HepG2 (cell line): ENCODE results near the gene KIF6. TPM values are rescaled to one million over a fixed set of nuclear protein-coding genes. Genes with fewer than 3 reads are reported as not detected.

ENCODE experiments used
- ATAC-seq: fragments of 200-7000 bp; cut with Tn5 transposase; 3 replicates; pipeline ENCODE4 v1.9.1; 2020; ENCODE audit warnings: mild to moderate bottlenecking, moderate library complexity
- BruUV-seq: library from RNA; stranded (reverse); fragments of 400-500 nt; replicated peaks from 2 replicates; lab custom pipeline; 2021; lab: Mats Ljungman, UMichigan
- CTCF ChIA-PET: fragments of 300-600 bp; formaldehyde crosslinking; extraction: SDS; loops from one replicate; lab custom pipeline; 2021; ENCODE audit warnings: low total read pairs, inconsistent platforms, low intra/inter-chr PET ratio; lab: Yijun Ruan, JAX
- POLR2A ChIA-PET: fragments of 350-600 bp; sonication (Branson Sonifier 250); formaldehyde crosslinking; loops from one replicate; lab custom pipeline; 2020; ENCODE audit warnings: antibody characterized with exemption, inconsistent platforms; lab: Yijun Ruan, JAX
- DNase-seq: peaks from one replicate; pipeline ENCODE4 v3.0.0-alpha.2; 2015; ENCODE audit warnings: low spot score
- FAIRE-seq: peaks from 3 replicates; lab custom pipeline; 2011; peaks lifted over from hg19 to GRCh38; lab: Jason Lieb, UNC
- H2AFZ ChIP-seq: one replicate; pipeline ENCODE4 v1.6.1; 2011; ENCODE audit warnings: low read length, inconsistent platforms
- H3K27ac ChIP-seq: fragments of 300-600 bp; 3 replicates; pipeline ENCODE4 v1.8.0; 2011; ENCODE audit warnings: mixed run types, mild to moderate bottlenecking, mixed read lengths, low read length, inconsistent platforms; ENCODE audit not compliant: insufficient read depth; ENCODE audit errors: extremely low read length
- H3K27me3 ChIP-seq, 2 experiments: fragments of 200-600 bp in 1 of 2; 2 replicates in 1 of 2; 3 replicates in 1 of 2; pipeline versions ENCODE4 v1.6.0 to v1.8.0; 2011; ENCODE audit warnings: low read length in 2 of 2, mild to moderate bottlenecking in 2 of 2, moderate library complexity in 2 of 2, inconsistent platforms in 1 of 2; ENCODE audit not compliant: insufficient read depth in 2 of 2, control insufficient read depth in 1 of 2
- H3K36me3 ChIP-seq, 2 experiments: fragments of 200-600 bp in 1 of 2; replicated peaks in 1 of 2; 2 replicates in 1 of 2; 3 replicates in 1 of 2; pipeline versions ENCODE4 v1.5.1 to v1.8.0; 2011; ENCODE audit warnings: low read length in 2 of 2, inconsistent platforms in 1 of 2; ENCODE audit not compliant: insufficient read depth in 2 of 2, control insufficient read depth in 1 of 2
- H3K4me1 ChIP-seq: 2 replicates; pipeline ENCODE4 v1.5.1; 2012; ENCODE audit warnings: low read length, inconsistent platforms; ENCODE audit not compliant: insufficient read depth
- H3K4me2 ChIP-seq: 2 replicates; pipeline ENCODE4 v1.6.0; 2011; ENCODE audit warnings: low read depth, low read length, inconsistent platforms
- H3K4me3 ChIP-seq, 3 experiments: fragments of 200-600 bp in 1 of 3; sonication (generic), shearing (Covaris generic) in 1 of 3; replicated peaks in 1 of 3; 2 replicates each; pipeline ENCODE4 v1.5.1; 2011 to 2016; ENCODE audit warnings: low read length in 3 of 3, inconsistent platforms in 2 of 3, low read depth in 2 of 3, mild to moderate bottlenecking in 2 of 3, control low read depth in 1 of 3, mixed read lengths in 1 of 3; ENCODE audit not compliant: insufficient read depth in 1 of 3
- H3K79me2 ChIP-seq: one replicate; pipeline ENCODE4 v1.6.1; 2011; ENCODE audit warnings: low read length, inconsistent platforms; ENCODE audit not compliant: insufficient read depth
- H3K9ac ChIP-seq: 2 replicates; pipeline ENCODE4 v1.6.0; 2011; ENCODE audit warnings: mild to moderate bottlenecking, low read depth, low read length, inconsistent platforms; ENCODE audit not compliant: insufficient read depth
- H3K9me3 ChIP-seq: 2 replicates; pipeline ENCODE4 v1.5.1; 2012; ENCODE audit warnings: mild to moderate bottlenecking, low read length
- H4K20me1 ChIP-seq: 2 replicates; pipeline ENCODE4 v1.6.0; 2011; ENCODE audit warnings: inconsistent platforms, mild to moderate bottlenecking, low read length, moderate library complexity; ENCODE audit not compliant: insufficient read depth
- HOXA7 ChIP-seq: sonication (generic); formaldehyde crosslinking; IDR thresholded peaks from 2 replicates; pipeline ENCODE4 v1.8.1; 2022; ENCODE audit warnings: mild to moderate bottlenecking, missing genetic modification reagents, moderate library complexity
- SOX6 ChIP-seq, 2 experiments: fragments of 450-650 bp in 1 of 2; sonication (generic) in 1 of 2; formaldehyde crosslinking in 1 of 2; IDR thresholded peaks; 2 replicates each; pipeline versions ENCODE4 v1.4.0 to v1.6.1; 2017 to 2020; ENCODE audit warnings: antibody characterized with exemption in 1 of 2, mild to moderate bottlenecking in 1 of 2, missing genetic modification reagents in 1 of 2
- ZNF101 ChIP-seq: sonication (generic); formaldehyde crosslinking; IDR thresholded peaks from 2 replicates; pipeline ENCODE4 v1.4.0; 2020; ENCODE audit warnings: mild to moderate bottlenecking, low read depth, missing genetic modification reagents, borderline replicate concordance
- ZNF24 ChIP-seq: fragments of 450-650 bp; IDR thresholded peaks from 2 replicates; pipeline ENCODE4 v1.6.1; 2017; ENCODE audit warnings: antibody characterized with exemption, mild to moderate bottlenecking
- ZNF350 ChIP-seq: sonication (generic); formaldehyde crosslinking; IDR thresholded peaks from 2 replicates; pipeline ENCODE4 v1.4.0; 2020; ENCODE audit warnings: mild to moderate bottlenecking, low read depth, missing genetic modification reagents, borderline replicate concordance
- ZNF367 ChIP-seq: sonication (generic); formaldehyde crosslinking; IDR thresholded peaks from 2 replicates; pipeline ENCODE4 v1.4.0; 2020; ENCODE audit warnings: missing genetic modification reagents, borderline replicate concordance
- WGBS: methylation state at CpG from one replicate; pipeline ENCODE4 v1.1.6; 2017; ENCODE audit warnings: low lambda C conversion rate; 5-methylcytosine and 5-hydroxymethylcytosine counted together
- in situ Hi-C: cut with HindIII; loops from 2 replicates; pipeline ENCODE4 v1.10.0; 2017; ENCODE audit warnings: low pct_unique_long_range_greater_than_20kb; ENCODE audit not compliant: extremely low pct_ligation_motif_present
- intact Hi-C: fragments of 100-400 bp; cut with micrococcal nuclease; formaldehyde crosslinking; loops from one replicate; pipeline ENCODE4 v1.10.0; 2022; ENCODE audit not compliant: unreplicated experiment
- polyA plus RNA-seq, 8 experiments: library from polyadenylated mRNA; depleted of rRNA in 3 of 8; stranded (reverse) in 7 of 8; unstranded in 1 of 8; fragments of >200 nt; fragmentation: Illumina TruSeq in 4 of 8; extraction: Trizol in 4 of 8; gene quantifications; 2 replicates each; pipeline versions ENCODE4 v1.2.1 to v1.2.3, GENCODE V29; 2011 to 2016; ENCODE audit warnings: low read depth in 4 of 8, missing spikeins in 1 of 8, mixed read lengths in 1 of 8; ENCODE audit not compliant: insufficient read depth in 1 of 8
- total RNA-seq, 5 experiments: library from RNA; depleted of rRNA; stranded (reverse); fragments of >200 nt; fragmentation: Illumina TruSeq; extraction: Trizol; gene quantifications; 2 replicates each; pipeline ENCODE4 v1.2.3, GENCODE V29; 2016; ENCODE audit warnings: low read depth in 1 of 5
- TF ChIP-seq, protein P1 (sequence below): sonication (generic); formaldehyde crosslinking; IDR thresholded peaks from 2 replicates; pipeline ENCODE4 v1.4.0; 2020; ENCODE audit warnings: missing genetic modification reagents
- TF ChIP-seq, protein P2 (sequence below): IDR thresholded peaks from 2 replicates; pipeline ENCODE4 v1.6.1; 2018; ENCODE audit warnings: missing genetic modification reagents, mild to moderate bottlenecking, missing compliant biosample characterization
- TF ChIP-seq, protein P3 (sequence below): sonication (generic); formaldehyde crosslinking; IDR thresholded peaks from 2 replicates; pipeline ENCODE4 v1.4.0; 2020; ENCODE audit warnings: missing genetic modification reagents, mild to moderate bottlenecking, borderline replicate concordance
- TF ChIP-seq, protein P4 (sequence below): sonication (generic); formaldehyde crosslinking; IDR thresholded peaks from 2 replicates; pipeline ENCODE4 v1.4.0; 2020; ENCODE audit warnings: missing genetic modification reagents

KIF6 gene
- total and polyA plus RNA-seq, 2 of the 13 experiments (the other 11 are each of a cell fraction or from before 2014, with no cell fraction given): 0.04 to 0.27 TPM

DNA sequence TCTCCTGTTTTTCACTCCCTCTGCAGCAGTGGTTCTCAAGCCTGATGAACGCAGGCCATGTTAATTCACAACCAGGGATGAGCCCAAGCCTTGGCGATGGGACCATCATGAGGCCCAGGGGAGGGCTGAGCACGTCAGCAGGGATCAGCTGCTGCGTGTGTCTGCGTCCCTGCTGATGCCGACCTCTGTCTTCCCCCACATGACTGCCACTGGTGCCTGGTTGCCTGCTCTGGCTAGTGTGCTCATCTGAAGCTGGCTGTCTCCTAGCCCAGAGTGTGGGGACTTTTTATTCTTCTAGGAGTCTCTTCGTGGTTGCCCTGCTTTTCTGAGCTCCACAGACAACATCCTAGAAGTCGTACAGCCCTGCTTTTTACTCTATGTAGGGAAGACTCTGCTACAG is 361.9 kb downstream of the KIF6 start (continued):
- TF ChIP-seq ZNF367: no peak
- no peak for TF ChIP-seq HOXA7 (CRISPR knock-in tag)
- TF ChIP-seq ZNF350 (CRISPR knock-in tag): no peak
- TF ChIP-seq, protein P1, sequence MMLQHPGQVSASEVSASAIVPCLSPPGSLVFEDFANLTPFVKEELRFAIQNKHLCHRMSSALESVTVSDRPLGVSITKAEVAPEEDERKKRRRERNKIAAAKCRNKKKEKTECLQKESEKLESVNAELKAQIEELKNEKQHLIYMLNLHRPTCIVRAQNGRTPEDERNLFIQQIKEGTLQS (CRISPR knock-in tag): no peak

DNA sequence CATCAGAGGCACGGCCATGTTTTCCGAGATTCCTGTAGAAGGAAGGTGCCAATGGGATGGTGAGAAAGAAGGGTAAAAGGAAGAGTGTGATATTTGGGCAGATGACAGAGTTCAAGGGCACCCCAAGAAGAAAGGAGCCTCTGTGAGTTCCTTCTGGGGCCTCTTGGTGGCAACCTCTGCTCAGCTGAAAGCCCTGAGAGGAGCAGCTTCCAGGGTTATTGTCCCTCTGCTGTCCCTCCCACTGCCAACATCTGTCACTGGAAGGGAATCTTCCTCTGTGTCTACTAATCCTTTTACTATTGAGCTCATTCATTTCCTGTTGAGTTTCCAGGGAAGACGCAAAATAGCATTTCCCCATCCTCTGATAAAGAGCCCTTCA is 362.7 kb downstream of the KIF6 start:
- no peak overlapping the region for H3K9ac ChIP-seq
- FAIRE-seq (no peak), ATAC-seq (peak; percentile 46), DNase-seq (no peak)
- no peak overlapping the region for H2AFZ ChIP-seq
- H3K4me3 ChIP-seq: no peak overlapping the region
- no TSS peak for BruUV-seq
- H3K4me1 ChIP-seq: no peaks in the 10 kb centered on the region
- no peaks in the 10 kb centered on the region for H3K27me3 ChIP-seq
- in situ Hi-C loops: no loop called here
- no peaks in the 10 kb centered on the region for H3K36me3 ChIP-seq
- intact Hi-C loops: loop anchor here (1.0 kb wide), 1 partner anchor 530 kb away; no protein-coding TSS in a partner anchor
- no peaks in the 10 kb centered on the region; the same call in 1 of the 2 replicates for H4K20me1 ChIP-seq
- H3K9me3 ChIP-seq: no peaks in the 10 kb centered on the region
- POLR2A ChIA-PET: no interaction called here
- H3K79me2 ChIP-seq: no peaks in the 10 kb centered on the region
- WGBS: 33% methylated on average over 3 of the region's 3 CpGs
- TF ChIP-seq, protein P2, sequence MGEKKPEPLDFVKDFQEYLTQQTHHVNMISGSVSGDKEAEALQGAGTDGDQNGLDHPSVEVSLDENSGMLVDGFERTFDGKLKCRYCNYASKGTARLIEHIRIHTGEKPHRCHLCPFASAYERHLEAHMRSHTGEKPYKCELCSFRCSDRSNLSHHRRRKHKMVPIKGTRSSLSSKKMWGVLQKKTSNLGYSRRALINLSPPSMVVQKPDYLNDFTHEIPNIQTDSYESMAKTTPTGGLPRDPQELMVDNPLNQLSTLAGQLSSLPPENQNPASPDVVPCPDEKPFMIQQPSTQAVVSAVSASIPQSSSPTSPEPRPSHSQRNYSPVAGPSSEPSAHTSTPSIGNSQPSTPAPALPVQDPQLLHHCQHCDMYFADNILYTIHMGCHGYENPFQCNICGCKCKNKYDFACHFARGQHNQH (CRISPR knock-in tag): no peak
- TF ChIP-seq, protein P3, sequence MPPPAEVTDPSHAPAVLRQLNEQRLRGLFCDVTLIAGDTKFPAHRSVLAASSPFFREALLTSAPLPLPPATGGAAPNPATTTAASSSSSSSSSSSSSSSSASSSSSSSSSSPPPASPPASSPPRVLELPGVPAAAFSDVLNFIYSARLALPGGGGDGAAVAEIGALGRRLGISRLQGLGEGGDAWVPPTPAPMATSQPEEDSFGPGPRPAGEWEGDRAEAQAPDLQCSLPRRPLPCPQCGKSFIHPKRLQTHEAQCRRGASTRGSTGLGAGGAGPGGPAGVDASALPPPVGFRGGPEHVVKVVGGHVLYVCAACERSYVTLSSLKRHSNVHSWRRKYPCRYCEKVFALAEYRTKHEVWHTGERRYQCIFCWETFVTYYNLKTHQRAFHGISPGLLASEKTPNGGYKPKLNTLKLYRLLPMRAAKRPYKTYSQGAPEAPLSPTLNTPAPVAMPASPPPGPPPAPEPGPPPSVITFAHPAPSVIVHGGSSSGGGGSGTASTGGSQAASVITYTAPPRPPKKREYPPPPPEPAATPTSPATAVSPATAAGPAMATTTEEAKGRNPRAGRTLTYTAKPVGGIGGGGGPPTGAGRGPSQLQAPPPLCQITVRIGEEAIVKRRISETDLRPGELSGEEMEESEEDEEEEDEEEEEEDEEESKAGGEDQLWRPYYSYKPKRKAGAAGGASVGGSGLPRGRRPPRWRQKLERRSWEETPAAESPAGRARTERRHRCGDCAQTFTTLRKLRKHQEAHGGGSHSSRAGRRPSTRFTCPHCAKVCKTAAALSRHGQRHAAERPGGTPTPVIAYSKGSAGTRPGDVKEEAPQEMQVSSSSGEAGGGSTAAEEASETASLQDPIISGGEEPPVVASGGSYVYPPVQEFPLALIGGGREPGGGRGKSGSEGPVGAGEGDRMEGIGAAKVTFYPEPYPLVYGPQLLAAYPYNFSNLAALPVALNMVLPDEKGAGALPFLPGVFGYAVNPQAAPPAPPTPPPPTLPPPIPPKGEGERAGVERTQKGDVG (CRISPR knock-in tag): no peak
- TF ChIP-seq ZNF24: no peak
- no peak for TF ChIP-seq ZNF101 (CRISPR knock-in tag)
- TF ChIP-seq SOX6 (IDR thresholded peaks at IDR 0.05): no peak
- TF ChIP-seq SOX6 (CRISPR knock-in tag; IDR thresholded peaks at IDR 0.05): no peak
- TF ChIP-seq, protein P4, sequence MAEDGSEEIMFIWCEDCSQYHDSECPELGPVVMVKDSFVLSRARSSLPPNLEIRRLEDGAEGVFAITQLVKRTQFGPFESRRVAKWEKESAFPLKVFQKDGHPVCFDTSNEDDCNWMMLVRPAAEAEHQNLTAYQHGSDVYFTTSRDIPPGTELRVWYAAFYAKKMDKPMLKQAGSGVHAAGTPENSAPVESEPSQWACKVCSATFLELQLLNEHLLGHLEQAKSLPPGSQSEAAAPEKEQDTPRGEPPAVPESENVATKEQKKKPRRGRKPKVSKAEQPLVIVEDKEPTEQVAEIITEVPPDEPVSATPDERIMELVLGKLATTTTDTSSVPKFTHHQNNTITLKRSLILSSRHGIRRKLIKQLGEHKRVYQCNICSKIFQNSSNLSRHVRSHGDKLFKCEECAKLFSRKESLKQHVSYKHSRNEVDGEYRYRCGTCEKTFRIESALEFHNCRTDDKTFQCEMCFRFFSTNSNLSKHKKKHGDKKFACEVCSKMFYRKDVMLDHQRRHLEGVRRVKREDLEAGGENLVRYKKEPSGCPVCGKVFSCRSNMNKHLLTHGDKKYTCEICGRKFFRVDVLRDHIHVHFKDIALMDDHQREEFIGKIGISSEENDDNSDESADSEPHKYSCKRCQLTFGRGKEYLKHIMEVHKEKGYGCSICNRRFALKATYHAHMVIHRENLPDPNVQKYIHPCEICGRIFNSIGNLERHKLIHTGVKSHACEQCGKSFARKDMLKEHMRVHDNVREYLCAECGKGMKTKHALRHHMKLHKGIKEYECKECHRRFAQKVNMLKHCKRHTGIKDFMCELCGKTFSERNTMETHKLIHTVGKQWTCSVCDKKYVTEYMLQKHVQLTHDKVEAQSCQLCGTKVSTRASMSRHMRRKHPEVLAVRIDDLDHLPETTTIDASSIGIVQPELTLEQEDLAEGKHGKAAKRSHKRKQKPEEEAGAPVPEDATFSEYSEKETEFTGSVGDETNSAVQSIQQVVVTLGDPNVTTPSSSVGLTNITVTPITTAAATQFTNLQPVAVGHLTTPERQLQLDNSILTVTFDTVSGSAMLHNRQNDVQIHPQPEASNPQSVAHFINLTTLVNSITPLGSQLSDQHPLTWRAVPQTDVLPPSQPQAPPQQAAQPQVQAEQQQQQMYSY (CRISPR knock-in tag): no peak
- H3K4me2 ChIP-seq: 0 out of 2 replicates have a peak overlapping the region, but pooled peaks have one; percentile 9
- H3K27ac ChIP-seq: no peak overlapping the region
- CTCF ChIA-PET: interaction anchor here (2.6 kb wide), 1 partner anchor 530 kb away, joined by 23 read pairs; no protein-coding TSS in a partner anchor
